Activated T-helper 2 cell treated with anti-CD3 and anti-CD28 coated beads, Interferon-gamma antibody, Interleukin-2, Interleukin-4, amounts not matched to agents 10 μg/mL and 5 μg/mL and 100 μg/mL, durations not matched to agents 14 hours and 24 hours and 36 hours (primary cell): ENCODE results near the gene PPP1R14C. TPM values are rescaled to one million over a fixed set of nuclear protein-coding genes. Genes with fewer than 3 reads are reported as not detected.

Experiments used
- DNase-seq: peaks from one replicate; pipeline ENCODE4 v3.0.0; 2021; ENCODE audit warnings: low spot score
- H3K27ac Mint-ChIP-seq: one replicate; pipeline ENCODE4 v1.8.0; 2021; ENCODE audit warnings: mixed read lengths
- H3K27me3 Mint-ChIP-seq: one replicate; pipeline ENCODE4 v1.8.0; 2021; ENCODE audit warnings: low read depth, mixed read lengths
- H3K36me3 Mint-ChIP-seq: one replicate; pipeline ENCODE4 v1.8.0; 2021; ENCODE audit warnings: low read depth, mixed read lengths
- H3K4me1 Mint-ChIP-seq: one replicate; pipeline ENCODE4 v1.8.0; 2021; ENCODE audit warnings: low read depth, mixed read lengths
- H3K4me3 Mint-ChIP-seq: one replicate; pipeline ENCODE4 v1.8.0; 2021; ENCODE audit warnings: low read depth, mild to moderate bottlenecking, moderate library complexity, mixed read lengths
- H3K9me3 Mint-ChIP-seq: one replicate; pipeline ENCODE4 v1.8.0; 2021; ENCODE audit warnings: mixed read lengths
- intact Hi-C: fragments of 100-400 bp; cut with micrococcal nuclease; formaldehyde crosslinking; loops from one replicate; pipeline ENCODE4 v1.15.1; 2023
- total RNA-seq: library from RNA; stranded (reverse); gene quantifications from 2 replicates; pipeline ENCODE4 v1.2.3, GENCODE V29; 2022

The PPP1R14C gene
- total RNA-seq, 1 donor from 2014 or later, result 0.23 TPM

DNA sequence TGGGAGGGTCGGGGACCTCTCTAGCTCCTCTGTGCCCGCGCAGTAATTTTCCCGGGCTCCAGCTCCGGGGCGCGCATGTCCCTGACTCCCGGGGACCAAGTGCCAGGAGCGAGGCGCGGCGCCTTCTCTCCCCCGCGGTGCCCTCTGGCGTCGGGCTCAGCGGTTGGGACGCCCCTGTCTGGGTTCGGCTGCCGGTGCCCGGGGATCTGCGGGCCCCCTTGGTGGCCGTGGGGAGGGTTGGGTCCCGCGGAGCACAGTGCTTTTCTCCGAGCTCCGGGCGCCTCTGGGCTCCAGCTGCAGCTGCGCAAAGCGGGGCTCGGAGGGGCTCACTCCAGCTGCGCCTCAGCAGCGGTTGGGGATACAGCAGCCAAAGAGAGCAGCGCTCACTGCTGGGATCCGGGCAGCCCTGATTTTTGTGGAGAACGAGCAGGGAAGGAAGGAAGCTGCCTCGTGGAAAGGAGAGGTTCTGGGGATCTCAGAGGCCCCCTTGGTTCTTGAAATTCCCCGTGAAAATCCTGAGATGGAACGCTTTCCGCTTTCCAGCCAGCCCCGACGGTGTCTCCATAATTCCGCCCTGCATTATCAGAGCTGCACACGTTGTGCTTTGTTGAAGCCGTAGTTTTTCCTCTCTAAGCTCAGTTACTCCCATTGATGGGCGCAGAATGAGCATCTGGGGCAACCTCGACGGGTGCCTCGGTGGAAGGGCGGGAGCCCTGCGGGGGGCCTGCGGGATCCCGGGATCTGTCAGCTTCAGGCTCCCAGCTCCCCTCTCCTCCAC is 861 bp downstream of the PPP1R14C start:
- DNase-seq, result no peak
- H3K4me1 Mint-ChIP-seq, result peaks cover 11% of the 10 kb centered on the region
- no peaks in the 10 kb centered on the region for H3K9me3 Mint-ChIP-seq
- intact Hi-C loops, result loop anchor here (10.0 kb wide), 1 partner anchor 179 kb away; the partner anchor contains the start of gene ULBP1
- no peaks in the 10 kb centered on the region for H3K36me3 Mint-ChIP-seq
- no peak overlapping the region for H3K27ac Mint-ChIP-seq
- no peak overlapping the region for H3K4me3 Mint-ChIP-seq
- H3K27me3 Mint-ChIP-seq, result peaks cover 69% of the 10 kb centered on the region

- DNase-seq, result no peak
- peaks cover 66% of the 10 kb centered on the region for H3K27me3 Mint-ChIP-seq
- H3K4me3 Mint-ChIP-seq, result no peak overlapping the region
- H3K36me3 Mint-ChIP-seq, result no peaks in the 10 kb centered on the region
- H3K9me3 Mint-ChIP-seq, result no peaks in the 10 kb centered on the region
- H3K4me1 Mint-ChIP-seq, result peaks cover 11% of the 10 kb centered on the region
- H3K27ac Mint-ChIP-seq, result no peak overlapping the region
- intact Hi-C loops, result loop anchor here (10.0 kb wide), 1 partner anchor 180 kb away; the partner anchor contains the start of gene ULBP1
These were observed 1.5 kb downstream of the PPP1R14C start for GRCh38 chr6:150144294-150144868.

- Mint-ChIP-seq H3K36me3 (no peaks in the 10 kb centered on the region), H3K4me3 (no peak overlapping the region), H3K27ac (no peak overlapping the region), H3K27me3 (peaks cover 66% of the 10 kb centered on the region), H3K4me1 (peaks cover 11% of the 10 kb centered on the region), H3K9me3 (no peaks in the 10 kb centered on the region)
- intact Hi-C loops, result loop anchor here (10.0 kb wide), 1 partner anchor 181 kb away; the partner anchor contains the start of gene ULBP1
- no peak for DNase-seq
These were observed 2.6 kb downstream of the PPP1R14C start for GRCh38 chr6:150145427-150145826.

DNA sequence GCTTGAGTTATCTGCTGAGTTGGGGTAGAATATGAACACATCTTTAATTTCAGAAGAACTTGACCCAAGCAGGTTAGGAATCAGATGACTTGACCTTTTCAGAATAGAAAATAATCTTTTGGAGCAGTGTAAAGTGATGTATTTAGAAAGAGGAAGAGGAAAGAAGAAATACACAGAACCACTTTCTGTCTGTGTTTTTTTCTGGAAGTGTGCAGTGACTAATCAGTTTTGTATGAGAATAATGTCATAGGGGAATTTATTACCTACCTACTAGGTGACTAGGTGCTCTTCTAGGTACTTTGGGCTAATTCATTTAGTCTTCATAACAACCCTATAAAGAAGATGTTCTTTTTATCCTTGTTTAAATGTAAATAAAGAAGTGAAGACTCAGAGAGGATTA is 3.0 kb downstream of the PPP1R14C start:
- Mint-ChIP-seq H3K9me3 (no peaks in the 10 kb centered on the region), H3K4me3 (no peak overlapping the region), H3K27me3 (peaks cover 66% of the 10 kb centered on the region), H3K27ac (no peak overlapping the region), H3K4me1 (peaks cover 11% of the 10 kb centered on the region), H3K36me3 (no peaks in the 10 kb centered on the region)
- intact Hi-C loops, result loop anchor here (10.0 kb wide), 1 partner anchor 181 kb away; the partner anchor contains the start of gene ULBP1
- DNase-seq, result no peak

DNA sequence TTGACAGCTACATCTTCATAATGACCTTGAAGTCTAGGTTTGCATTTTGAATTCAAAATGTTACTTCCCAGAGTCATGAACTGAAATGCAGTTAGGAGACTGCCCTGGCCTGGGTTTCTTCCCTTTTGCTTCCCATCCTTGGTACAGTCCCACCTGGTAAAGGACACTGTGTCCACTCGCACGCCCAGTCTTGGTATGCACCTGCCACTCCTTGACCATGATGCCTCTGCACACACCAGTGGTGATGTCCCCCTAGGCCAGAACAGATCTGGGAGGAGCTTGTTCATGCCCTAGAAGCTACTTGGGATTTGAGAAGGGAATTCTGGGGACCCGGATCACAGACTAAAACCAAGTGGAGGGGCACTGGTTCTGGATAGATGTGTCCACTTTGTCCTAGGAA is 3.6 kb downstream of the PPP1R14C start:
- DNase-seq, result no peak
- no peaks in the 10 kb centered on the region for H3K9me3 Mint-ChIP-seq
- intact Hi-C loops, result loop anchor here (10.0 kb wide), 1 partner anchor 182 kb away; the partner anchor contains the start of gene ULBP1
- no peak overlapping the region for H3K27ac Mint-ChIP-seq
- no peak overlapping the region for H3K4me3 Mint-ChIP-seq
- peaks cover 11% of the 10 kb centered on the region for H3K4me1 Mint-ChIP-seq
- no peaks in the 10 kb centered on the region for H3K36me3 Mint-ChIP-seq
- peaks cover 66% of the 10 kb centered on the region for H3K27me3 Mint-ChIP-seq

- Mint-ChIP-seq H3K27ac (no peak overlapping the region), H3K4me1 (peaks cover 19% of the 10 kb centered on the region), H3K36me3 (no peaks in the 10 kb centered on the region), H3K4me3 (no peak overlapping the region), H3K27me3 (peaks cover 73% of the 10 kb centered on the region), H3K9me3 (no peaks in the 10 kb centered on the region)
- no peak for DNase-seq
- intact Hi-C loops, result loop anchor here (10.0 kb wide), 1 partner anchor 184 kb away; the partner anchor contains the start of gene ULBP1
These were observed 6.3 kb downstream of the PPP1R14C start for GRCh38 chr6:150149146-150149545.

- Mint-ChIP-seq H3K4me1 (peaks cover 22% of the 10 kb centered on the region), H3K4me3 (no peak overlapping the region), H3K9me3 (no peaks in the 10 kb centered on the region), H3K27ac (no peak overlapping the region), H3K36me3 (no peaks in the 10 kb centered on the region), H3K27me3 (peaks cover 71% of the 10 kb centered on the region)
- no peak for DNase-seq
- intact Hi-C loops, result loop anchor here (5.0 kb wide), 2 partner anchors 73 to 107 kb away; no protein-coding TSS in a partner anchor
These were observed 7.6 kb downstream of the PPP1R14C start for GRCh38 chr6:150150458-150150820.

- H3K4me1 Mint-ChIP-seq, result peaks cover 18% of the 10 kb centered on the region
- intact Hi-C loops, result loop anchor here (5.0 kb wide), 2 partner anchors 74 to 106 kb away; no protein-coding TSS in a partner anchor
- peaks cover 66% of the 10 kb centered on the region for H3K27me3 Mint-ChIP-seq
- H3K4me3 Mint-ChIP-seq, result no peak overlapping the region
- DNase-seq, result no peak
- H3K9me3 Mint-ChIP-seq, result no peaks in the 10 kb centered on the region
- no peaks in the 10 kb centered on the region for H3K36me3 Mint-ChIP-seq
- H3K27ac Mint-ChIP-seq, result no peak overlapping the region
These were observed 8.2 kb downstream of the PPP1R14C start for GRCh38 chr6:150150821-150151646.

- Mint-ChIP-seq H3K36me3 (no peaks in the 10 kb centered on the region), H3K27me3 (peaks cover 59% of the 10 kb centered on the region), H3K27ac (no peak overlapping the region), H3K4me1 (peaks cover 27% of the 10 kb centered on the region), H3K9me3 (no peaks in the 10 kb centered on the region), H3K4me3 (no peak overlapping the region)
- intact Hi-C loops, result loop anchor here (5.0 kb wide), 2 partner anchors 76 to 104 kb away; no protein-coding TSS in a partner anchor
- DNase-seq, result no peak
These were observed 10.3 kb downstream of the PPP1R14C start for GRCh38 chr6:150152891-150153876.

DNA sequence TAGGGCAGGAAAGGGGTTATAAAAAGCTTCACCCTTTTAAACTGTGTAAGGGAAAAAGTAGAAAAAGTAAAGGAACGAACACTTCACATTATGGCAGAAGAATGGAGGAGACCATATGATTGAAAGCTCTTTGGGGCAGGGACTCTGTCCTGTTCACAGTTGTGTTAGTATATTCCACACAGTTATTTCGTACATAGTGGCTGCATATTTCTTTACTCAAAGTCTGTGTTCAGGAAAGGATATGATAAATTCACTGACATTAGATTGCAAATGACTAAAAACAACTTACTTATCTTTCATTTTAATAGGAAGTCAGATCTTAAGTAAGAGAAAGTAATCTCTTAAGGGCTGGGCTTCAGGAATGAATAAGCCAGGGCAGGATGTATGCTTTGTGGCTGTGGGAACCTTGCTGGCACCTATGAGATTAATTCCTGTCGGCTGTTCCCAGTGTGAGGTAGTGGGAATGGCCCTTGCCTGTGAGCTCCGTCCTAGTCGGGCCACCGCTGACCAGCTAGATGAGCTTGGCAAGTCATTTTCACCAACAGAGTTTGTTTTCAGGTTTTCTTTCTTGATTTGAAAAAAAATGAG is 11.2 kb downstream of the PPP1R14C start:
- intact Hi-C loops, result loop anchor here (1.0 to 5.0 kb wide), 3 partner anchors 15 to 103 kb away; no protein-coding TSS in a partner anchor
- DNase-seq, result no peak
- H3K4me3 Mint-ChIP-seq, result no peak overlapping the region
- H3K27me3 Mint-ChIP-seq, result peaks cover 57% of the 10 kb centered on the region
- no peaks in the 10 kb centered on the region for H3K36me3 Mint-ChIP-seq
- no peak overlapping the region for H3K27ac Mint-ChIP-seq
- peaks cover 27% of the 10 kb centered on the region for H3K4me1 Mint-ChIP-seq
- no peaks in the 10 kb centered on the region for H3K9me3 Mint-ChIP-seq

DNA sequence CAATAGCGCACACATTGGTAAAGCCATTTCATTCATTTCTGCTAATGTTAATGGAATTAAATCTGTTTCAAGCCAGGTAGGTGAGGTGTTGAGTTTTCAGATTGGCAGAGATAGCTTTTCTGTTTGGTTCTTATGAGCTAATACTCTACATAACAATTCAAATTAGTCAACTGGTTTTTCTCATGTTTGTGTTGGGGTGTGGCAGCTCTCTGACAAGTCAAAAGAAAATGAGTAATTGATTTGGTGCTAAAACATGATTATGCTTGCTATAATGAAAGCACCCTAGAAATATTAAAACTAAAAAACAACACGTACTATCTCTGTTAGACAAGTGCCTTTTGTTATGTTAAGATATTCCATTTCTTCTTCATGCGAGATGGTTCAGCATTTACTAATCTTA is 13.6 kb downstream of the PPP1R14C start:
- peaks cover 47% of the 10 kb centered on the region for H3K27me3 Mint-ChIP-seq
- no peak for DNase-seq
- H3K4me1 Mint-ChIP-seq, result peaks cover 27% of the 10 kb centered on the region
- no peaks in the 10 kb centered on the region for H3K36me3 Mint-ChIP-seq
- no peak overlapping the region for H3K27ac Mint-ChIP-seq
- H3K4me3 Mint-ChIP-seq, result no peak overlapping the region
- intact Hi-C loops, result no loop called here
- no peaks in the 10 kb centered on the region for H3K9me3 Mint-ChIP-seq
